Thyroid gland (tissue), 4 donors: ENCODE data around the gene TRIM65. TPM values are rescaled to one million over a fixed set of nuclear protein-coding genes. Genes with fewer than 3 reads are reported as not detected.

ENCODE experiments used
- DNase-seq, 2 donors: peaks; one replicate each; pipeline ENCODE4 v3.0.0-alpha.2; 2019
- H3K27ac ChIP-seq, 3 donors: fragments of 200-600 bp; sonication (generic); 1 replicate in 2 of 3; 2 replicates in 1 of 3; pipeline ENCODE4 v1.5.1; 2016 to 2019; ENCODE audit warnings: mild to moderate bottlenecking in 1 of 3, moderate library complexity in 1 of 3
- H3K27me3 ChIP-seq: fragments of 200-600 bp; sonication (generic); one replicate; pipeline ENCODE4 v1.5.1; 2019
- H3K36me3 ChIP-seq, 2 donors: fragments of 200-600 bp; sonication (generic); one replicate each; pipeline ENCODE4 v1.5.1; 2016 to 2019
- H3K4me1 ChIP-seq, 2 donors: fragments of 200-600 bp; sonication (generic); one replicate each; pipeline ENCODE4 v1.5.1; 2017 to 2019
- H3K4me3 ChIP-seq, 3 donors: fragments of 200-600 bp; sonication (generic); replicated peaks in 1 of 3; 1 replicate in 2 of 3; 2 replicates in 1 of 3; pipeline ENCODE4 v1.5.1; 2016; ENCODE audit warnings: mild to moderate bottlenecking in 1 of 3
- H3K9me3 ChIP-seq: fragments of 200-600 bp; sonication (generic); one replicate; pipeline ENCODE4 v1.5.1; 2017
- POLR2A ChIP-seq, 2 donors: fragments of 450-650 bp; IDR thresholded peaks; one replicate each; pipeline ENCODE4 v1.6.1; 2017; ENCODE audit warnings: antibody characterized with exemption in 2 of 2, mild to moderate bottlenecking in 2 of 2, moderate library complexity in 1 of 2
- WGBS, 2 donors: methylation state at CpG; one replicate each; pipeline ENCODE4 v1.1.5; 2017; 5-methylcytosine and 5-hydroxymethylcytosine counted together
- intact Hi-C: fragments of 100-400 bp; cut with DNase I; formaldehyde crosslinking; loops from one replicate; pipeline ENCODE4 v1.15.1; 2023
- total RNA-seq, 4 donors: library from RNA; depleted of rRNA; stranded (reverse); fragments of >200 nt; gene quantifications; one replicate each; pipeline ENCODE4 v1.2.3, GENCODE V29; 2016
- TF ChIP-seq, protein P1 (sequence below), 6 experiments: fragments of 200-600 bp in 3 of 6; fragments of 450-650 bp in 3 of 6; sonication (generic) in 3 of 6; IDR thresholded peaks; one replicate each; pipeline ENCODE4 v1.5.1; 2016 to 2019; ENCODE audit warnings: antibody characterized with exemption in 6 of 6, mild to moderate bottlenecking in 2 of 6, inconsistent platforms in 1 of 6, moderate library complexity in 1 of 6

The TRIM65 gene
- total RNA-seq, 4 donors from 2014 or later = 23.0 to 39.4 (median 31.8) TPM

DNA sequence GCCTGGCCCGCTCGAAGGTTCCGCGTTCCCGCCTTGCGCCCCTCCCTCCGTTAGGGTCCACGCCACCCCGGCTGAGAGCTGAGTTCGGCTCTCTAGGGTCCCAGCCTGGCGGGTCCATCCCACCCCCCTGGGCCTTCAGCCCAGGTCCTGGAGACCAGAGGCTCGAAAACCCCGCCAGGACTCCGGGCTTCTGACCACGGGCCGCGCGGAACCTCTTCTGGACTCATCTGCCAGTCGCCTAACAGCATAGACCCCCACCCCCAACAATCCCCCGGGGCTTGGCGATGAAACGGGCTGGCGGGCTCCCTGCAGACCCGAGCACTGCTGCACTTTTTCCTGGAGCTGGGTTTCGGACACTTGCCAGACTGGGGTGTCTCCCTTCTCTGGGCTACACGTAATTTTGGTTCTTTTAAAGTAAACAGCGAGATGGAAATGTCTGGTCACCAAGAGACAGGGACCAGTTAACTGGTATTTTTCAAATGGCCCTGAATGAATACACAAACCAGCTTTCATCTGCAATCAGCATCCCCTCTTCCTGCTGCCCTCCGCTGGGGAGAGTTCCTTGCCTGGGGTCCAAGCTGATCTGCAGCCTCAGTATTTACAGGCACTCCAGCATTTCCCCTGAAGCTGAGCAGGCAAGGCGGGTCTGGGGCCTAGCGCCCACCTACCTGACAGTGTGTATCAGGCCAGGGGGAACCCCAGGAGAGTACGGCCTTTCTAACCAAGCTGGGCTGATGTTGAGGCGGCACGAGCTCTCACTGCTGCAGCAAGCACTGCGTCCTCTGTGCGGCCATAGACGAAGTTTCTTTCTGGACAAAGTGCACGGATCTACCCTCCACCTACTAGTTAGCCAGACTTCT is 639 bp upstream of the TRIM65 start:
- Histone ChIP-seq H3K27ac (peak overlapping the region; percentile 84 to 92 (median 84)), H3K4me3 (peak overlapping the region in 1 of 3 donors; percentile 56), H3K9me3 (no peaks in the 10 kb centered on the region), H3K36me3 (peaks cover 29 to 35% of the 10 kb centered on the region in 2 donors), H3K4me1 (peaks cover 7 to 23% of the 10 kb centered on the region in 2 donors), H3K27me3 (no peaks in the 10 kb centered on the region)
- intact Hi-C loops = no loop called here
- DNase-seq = peak in 1 of 2 donors; percentile 34
- no peak for TF ChIP-seq POLR2A (IDR thresholded peaks at IDR 0.05)
- TF ChIP-seq, protein P1, sequence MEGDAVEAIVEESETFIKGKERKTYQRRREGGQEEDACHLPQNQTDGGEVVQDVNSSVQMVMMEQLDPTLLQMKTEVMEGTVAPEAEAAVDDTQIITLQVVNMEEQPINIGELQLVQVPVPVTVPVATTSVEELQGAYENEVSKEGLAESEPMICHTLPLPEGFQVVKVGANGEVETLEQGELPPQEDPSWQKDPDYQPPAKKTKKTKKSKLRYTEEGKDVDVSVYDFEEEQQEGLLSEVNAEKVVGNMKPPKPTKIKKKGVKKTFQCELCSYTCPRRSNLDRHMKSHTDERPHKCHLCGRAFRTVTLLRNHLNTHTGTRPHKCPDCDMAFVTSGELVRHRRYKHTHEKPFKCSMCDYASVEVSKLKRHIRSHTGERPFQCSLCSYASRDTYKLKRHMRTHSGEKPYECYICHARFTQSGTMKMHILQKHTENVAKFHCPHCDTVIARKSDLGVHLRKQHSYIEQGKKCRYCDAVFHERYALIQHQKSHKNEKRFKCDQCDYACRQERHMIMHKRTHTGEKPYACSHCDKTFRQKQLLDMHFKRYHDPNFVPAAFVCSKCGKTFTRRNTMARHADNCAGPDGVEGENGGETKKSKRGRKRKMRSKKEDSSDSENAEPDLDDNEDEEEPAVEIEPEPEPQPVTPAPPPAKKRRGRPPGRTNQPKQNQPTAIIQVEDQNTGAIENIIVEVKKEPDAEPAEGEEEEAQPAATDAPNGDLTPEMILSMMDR (IDR thresholded peaks at IDR 0.05) = no peak
- 66 to 76% methylated on average over 22 to 24 of the region's 37 CpGs for WGBS, 2 donors

DNA sequence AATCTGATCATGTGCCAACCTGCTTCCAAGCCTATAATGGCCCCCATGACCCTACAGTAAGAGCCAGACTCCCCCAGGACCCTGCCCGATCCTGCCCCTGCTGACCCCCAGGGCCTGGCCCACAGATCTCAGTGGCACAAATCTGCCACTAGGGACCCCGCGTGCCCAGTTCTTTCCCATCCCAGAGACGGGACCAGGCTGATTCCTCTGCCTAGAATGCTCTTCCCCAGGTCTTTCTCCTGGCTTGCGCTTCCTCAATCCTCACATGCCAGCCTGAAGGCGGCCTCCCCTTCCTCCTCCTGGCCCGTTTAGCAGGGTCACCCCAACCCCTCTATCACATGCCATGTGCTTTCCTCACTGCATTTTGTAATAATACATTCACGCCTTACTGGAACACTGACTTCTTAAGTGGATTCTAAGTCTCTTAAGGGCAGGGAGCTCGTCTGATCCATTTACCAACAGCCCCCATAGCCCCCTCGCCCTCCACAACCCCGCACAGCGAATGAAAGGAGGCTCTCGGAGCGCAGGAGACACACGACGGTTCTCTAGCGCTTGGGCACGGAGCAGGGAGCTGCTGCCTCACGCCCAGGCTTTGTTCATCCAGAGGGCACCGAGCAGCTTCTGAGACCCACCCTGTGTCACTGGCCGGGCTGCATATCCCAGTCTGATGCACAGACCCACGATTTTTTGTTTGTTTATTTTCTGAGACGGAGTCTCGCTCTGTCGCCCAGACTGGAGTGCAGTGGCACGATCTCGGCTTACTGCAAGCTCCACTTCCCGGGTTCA is 1.2 kb downstream of the TRIM65 start:
- Histone ChIP-seq H3K9me3 (no peaks in the 10 kb centered on the region), H3K27me3 (no peaks in the 10 kb centered on the region), H3K4me1 (peaks cover 7 to 23% of the 10 kb centered on the region in 2 donors), H3K4me3 (peak overlapping the region in 2 of 3 donors; percentile 22 to 56), H3K27ac (peak overlapping the region; percentile 84 to 92 (median 84)), H3K36me3 (peaks cover 27 to 28% of the 10 kb centered on the region in 2 donors)
- WGBS, 2 donors = 26 to 29% methylated on average over 19 to 28 of the region's 28 CpGs
- DNase-seq = peak; percentile 41 to 42
- no peak for TF ChIP-seq POLR2A (IDR thresholded peaks at IDR 0.05)
- TF ChIP-seq, protein P1 (IDR thresholded peaks at IDR 0.05) = peak in 2 of 6 experiments; percentile 13 to 16
- intact Hi-C loops = no loop called here

DNA sequence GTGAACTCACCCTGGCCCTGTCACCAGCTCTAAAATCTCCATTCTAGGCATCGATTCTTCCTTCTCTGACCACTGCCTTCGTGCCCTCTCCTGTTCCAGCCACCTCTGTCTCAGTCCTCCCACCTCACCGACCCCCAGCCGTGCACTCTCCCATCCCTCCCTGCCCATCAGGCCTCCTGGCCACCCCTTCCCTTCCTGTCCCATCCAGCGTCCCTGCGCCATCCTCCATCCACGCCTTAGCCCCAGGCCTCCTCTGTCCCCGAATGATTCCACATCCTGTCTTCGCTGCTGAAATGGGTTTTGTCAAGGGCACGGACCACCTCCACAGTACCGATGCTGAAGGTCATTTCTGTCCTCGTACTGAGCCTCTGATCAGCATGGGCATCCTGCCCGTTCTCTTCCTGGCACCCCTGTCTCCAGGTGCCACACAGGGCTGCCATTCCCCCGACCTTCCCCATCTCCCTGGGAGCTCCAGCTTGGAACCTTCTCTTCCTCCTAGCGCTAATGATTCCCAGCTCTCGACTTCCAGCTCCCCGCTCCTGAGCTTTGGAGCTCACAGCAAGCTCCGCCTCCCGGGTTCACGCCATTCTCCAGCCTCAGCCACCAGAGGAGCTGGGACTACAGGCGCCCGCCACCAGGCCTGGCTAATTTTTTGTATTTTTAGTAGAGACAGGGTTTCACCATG is 2.6 kb downstream of the TRIM65 start:
- DNase-seq = no peak
- Histone ChIP-seq H3K9me3 (no peaks in the 10 kb centered on the region), H3K27me3 (no peaks in the 10 kb centered on the region), H3K36me3 (peaks cover 16 to 18% of the 10 kb centered on the region in 2 donors), H3K4me3 (no peak overlapping the region), H3K27ac (peak overlapping the region in 1 of 3 donors; percentile 50), H3K4me1 (peaks cover 7 to 23% of the 10 kb centered on the region in 2 donors)
- TF ChIP-seq, protein P1 (IDR thresholded peaks at IDR 0.05) = no peak
- TF ChIP-seq POLR2A (IDR thresholded peaks at IDR 0.05) = no peak
- 82 to 90% methylated on average over 22 of the region's 22 CpGs for WGBS, 2 donors
- intact Hi-C loops = no loop called here

DNA sequence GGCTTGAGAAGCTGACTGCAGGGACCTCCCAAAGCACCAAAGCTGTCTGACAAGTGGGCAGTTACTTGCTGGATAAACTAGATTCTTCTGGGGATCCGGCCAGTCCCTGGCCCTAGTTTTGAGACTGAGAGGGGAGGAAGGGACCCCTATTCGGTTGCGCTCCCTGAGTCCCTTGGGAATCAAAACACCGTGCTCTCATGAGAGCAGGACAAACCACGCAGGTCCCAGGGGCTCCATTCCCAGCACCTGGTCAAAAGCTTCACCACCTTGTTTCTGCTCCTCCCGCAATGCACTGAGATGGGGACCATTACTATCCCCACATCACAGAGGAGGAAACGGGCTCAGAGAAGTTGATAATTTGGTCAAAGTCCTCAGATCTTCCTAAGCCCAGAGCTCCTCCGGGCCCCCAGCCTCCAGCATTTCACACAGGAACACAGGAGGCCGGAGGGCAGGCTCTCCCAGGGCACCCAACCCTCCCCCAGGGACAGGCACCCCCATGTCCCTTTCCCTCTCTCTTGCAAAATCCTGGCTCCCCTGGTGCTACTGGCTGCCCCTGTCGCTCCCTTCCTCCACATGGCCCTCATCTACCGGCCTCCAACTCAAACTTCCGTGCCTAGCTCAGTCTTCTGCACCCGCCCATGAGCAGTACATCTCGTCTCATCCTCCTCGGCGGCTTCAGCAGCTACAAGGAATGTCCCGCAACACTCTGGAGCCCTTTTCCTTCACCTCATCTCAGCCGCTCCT is 3.3 kb downstream of the TRIM65 start:
- Histone ChIP-seq H3K9me3 (no peaks in the 10 kb centered on the region), H3K4me3 (no peak overlapping the region), H3K27me3 (no peaks in the 10 kb centered on the region), H3K27ac (no peak overlapping the region), H3K4me1 (peaks cover 7 to 23% of the 10 kb centered on the region in 2 donors), H3K36me3 (peaks cover 9 to 14% of the 10 kb centered on the region in 2 donors)
- 93 to 94% methylated on average over 18 of the region's 18 CpGs for WGBS, 2 donors
- DNase-seq = no peak
- intact Hi-C loops = no loop called here
- TF ChIP-seq POLR2A (IDR thresholded peaks at IDR 0.05) = no peak
- TF ChIP-seq, protein P1 (IDR thresholded peaks at IDR 0.05) = no peak
